HepG2 (cell line): ENCODE data around the gene ZFYVE28.

Source experiments
- CBX5 ChIP-seq: sonication (generic); formaldehyde crosslinking; IDR thresholded peaks from 2 replicates; pipeline ENCODE4 v1.4.0; 2020; ENCODE audit warnings: missing genetic modification reagents, borderline replicate concordance
- CTCF ChIP-seq: sonication (generic); formaldehyde crosslinking; IDR thresholded peaks from 2 replicates; pipeline ENCODE4 v1.5.0; 2020; ENCODE audit warnings: mild to moderate bottlenecking, missing genetic modification reagents, moderate library complexity
- E2F1 ChIP-seq: sonication (generic); formaldehyde crosslinking; IDR thresholded peaks from 2 replicates; pipeline ENCODE4 v1.5.0; 2020; ENCODE audit warnings: missing genetic modification reagents
- HDAC2 ChIP-seq: sonication (generic); formaldehyde crosslinking; IDR thresholded peaks from 2 replicates; pipeline ENCODE4 v1.4.0; 2020; ENCODE audit warnings: missing genetic modification reagents
- NCOR1 ChIP-seq: fragments of 200-600 bp; sonication (generic); IDR thresholded peaks from 2 replicates; pipeline ENCODE4 v1.7.0; 2017; ENCODE audit warnings: antibody characterized with exemption, low read length, borderline replicate concordance
- SMC3 ChIP-seq: IDR thresholded peaks from 2 replicates; pipeline ENCODE4 v1.6.1; 2011; ENCODE audit warnings: low read length, improper control_type of control experiment
- SRF ChIP-seq: IDR thresholded peaks from 2 replicates; pipeline ENCODE4 v1.6.1; 2011; ENCODE audit warnings: mild to moderate bottlenecking, low read depth, low read length, moderate library complexity
- ZBTB33 ChIP-seq: sonication (generic); formaldehyde crosslinking; IDR thresholded peaks from 2 replicates; pipeline ENCODE4 v1.4.0; 2020; ENCODE audit warnings: missing genetic modification reagents
- ZNF274 ChIP-seq: sonication (generic); formaldehyde crosslinking; IDR thresholded peaks from 2 replicates; pipeline ENCODE4 v1.5.1; 2020; ENCODE audit warnings: mild to moderate bottlenecking, missing genetic modification reagents
- ZNF512 ChIP-seq: sonication (generic); formaldehyde crosslinking; IDR thresholded peaks from 2 replicates; pipeline ENCODE4 v1.4.0; 2020; ENCODE audit warnings: mild to moderate bottlenecking, missing genetic modification reagents

- TF ChIP-seq NCOR1 (no peak), CTCF (no peak), E2F1 (CRISPR knock-in tag) (no peak), CBX5 (CRISPR knock-in tag) (no peak), ZBTB33 (no peak), ZNF274 (no peak), HDAC2 (CRISPR knock-in tag) (no peak), SMC3 (no peak), ZNF512 (CRISPR knock-in tag) (no peak), SRF (no peak)
These were observed 60.4 kb downstream of the ZFYVE28 start for GRCh38 chr4:2357821-2358745.
